Colonic mucosa (tissue), 4 donors: Measurements from ENCODE around the gene PPARGC1A. TPM values are rescaled to one million over a fixed set of nuclear protein-coding genes. Genes with fewer than 3 reads are reported as not detected.

Source experiments
- DNase-seq: peaks from one replicate; pipeline ENCODE4 v3.0.0-alpha.2; 2020
- H3K27ac ChIP-seq: fragments of 200-600 bp; one replicate; pipeline ENCODE4 v1.8.0; 2021
- H3K27me3 ChIP-seq: fragments of 200-600 bp; one replicate; pipeline ENCODE4 v1.8.0; 2021
- H3K36me3 ChIP-seq: fragments of 200-600 bp; one replicate; pipeline ENCODE4 v1.8.0; 2021
- H3K4me1 ChIP-seq: fragments of 200-600 bp; one replicate; pipeline ENCODE4 v1.8.0; 2021; ENCODE audit warnings: mild to moderate bottlenecking
- H3K4me3 ChIP-seq: fragments of 200-600 bp; one replicate; pipeline ENCODE4 v1.8.0; 2021
- H3K9ac ChIP-seq, 2 donors: one replicate each; pipeline ENCODE4 v1.7.0; 2013; ENCODE audit warnings: control low read depth in 2 of 2, low read depth in 2 of 2, low read length in 2 of 2
- H3K9me3 ChIP-seq: fragments of 200-600 bp; one replicate; pipeline ENCODE4 v1.8.0; 2021
- CTCF ChIP-seq: fragments of 200-600 bp; IDR thresholded peaks from one replicate; pipeline ENCODE4 v1.8.0; 2022; ENCODE audit warnings: antibody characterized with exemption, mild to moderate bottlenecking
- intact Hi-C: fragments of 100-400 bp; cut with DNase I; formaldehyde crosslinking; loops from one replicate; pipeline ENCODE4 v1.14.1; 2022
- total RNA-seq, 2 donors: library from RNA; stranded (reverse); fragmentation: NEBNext Ultra II Directional in 1 of 2; extraction: Animal tissue kit (Norgen Biotek cat#: 25700) in 1 of 2; gene quantifications; one replicate each; pipeline ENCODE4 v1.2.1, GENCODE V29; 2021
- donor health status: healthy.
- donor health status: DM: no; HTN: no; CAD: no.
- donor health status: DM: no; HTN: no; CAD: no.

PPARGC1A gene
- total RNA-seq, 2 donors from 2014 or later: 44.4 to 48.4 TPM

DNA sequence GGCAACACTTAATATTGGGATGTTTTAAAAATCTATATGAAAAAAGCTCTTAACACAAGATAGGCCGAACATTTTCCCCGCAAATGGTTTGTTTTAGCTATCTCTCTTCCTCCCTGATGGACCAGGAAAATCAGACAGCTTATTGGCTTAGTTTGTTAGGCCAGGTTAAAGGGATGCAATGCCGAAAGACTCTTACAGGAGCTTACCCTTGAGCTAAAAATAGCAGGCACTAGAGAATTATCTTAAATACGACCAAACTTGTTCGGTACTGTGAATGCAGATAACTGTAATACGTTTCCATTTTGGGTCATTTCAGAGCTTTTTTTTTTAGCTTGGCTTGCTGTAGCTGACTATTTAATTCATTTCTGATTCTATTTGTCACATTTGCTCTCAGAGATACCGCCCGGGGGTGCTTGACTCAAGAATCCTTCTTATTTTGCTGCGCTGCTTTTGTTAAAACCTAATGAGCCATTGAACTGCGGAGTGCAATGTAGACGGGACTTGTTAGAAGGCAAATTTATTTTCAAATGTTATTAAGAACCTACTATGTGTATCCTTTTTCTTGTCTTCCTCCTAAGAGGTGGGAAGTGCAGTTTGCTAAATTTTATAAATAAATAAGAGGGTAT, 23.3 kb downstream of the PPARGC1A start:
- no peaks in the 10 kb centered on the region for H3K36me3 ChIP-seq
- no peak overlapping the region for H3K9ac ChIP-seq
- no peak for DNase-seq
- H3K27me3 ChIP-seq: no peaks in the 10 kb centered on the region
- no peaks in the 10 kb centered on the region for H3K9me3 ChIP-seq
- H3K27ac ChIP-seq: no peak overlapping the region
- intact Hi-C loops: no loop called here
- H3K4me3 ChIP-seq: no peak overlapping the region
- TF ChIP-seq CTCF: no peak
- H3K4me1 ChIP-seq: no peaks in the 10 kb centered on the region

- no peak overlapping the region for H3K4me3 ChIP-seq
- no peaks in the 10 kb centered on the region for H3K27me3 ChIP-seq
- H3K4me1 ChIP-seq: no peaks in the 10 kb centered on the region
- no peak for TF ChIP-seq CTCF
- no peak overlapping the region for H3K9ac ChIP-seq
- no peak for DNase-seq
- H3K9me3 ChIP-seq: no peaks in the 10 kb centered on the region
- intact Hi-C loops: no loop called here
- no peak overlapping the region for H3K27ac ChIP-seq
- no peaks in the 10 kb centered on the region for H3K36me3 ChIP-seq
Measured at GRCh38 chr4:23861897-23862296, 27.9 kb downstream of the PPARGC1A start.

GRCh38 chr4:23860919-23861318, 28.9 kb downstream of the PPARGC1A start:
- H3K36me3 ChIP-seq: no peaks in the 10 kb centered on the region

GRCh38 chr4:23857367-23857959, 32.4 kb downstream of the PPARGC1A start:
- no peak for DNase-seq
- no peak for TF ChIP-seq CTCF
- intact Hi-C loops: no loop called here
- H3K9ac ChIP-seq: no peak overlapping the region
- H3K27ac ChIP-seq: peak overlapping the region; percentile 51
- no peak overlapping the region for H3K4me3 ChIP-seq
- no peaks in the 10 kb centered on the region for H3K27me3 ChIP-seq
- H3K4me1 ChIP-seq: no peaks in the 10 kb centered on the region
- H3K36me3 ChIP-seq: no peaks in the 10 kb centered on the region
- no peaks in the 10 kb centered on the region for H3K9me3 ChIP-seq

More at GRCh38 chr4:23860919-23861318, 28.9 kb downstream of the PPARGC1A start:
- no peak for TF ChIP-seq CTCF
- Histone ChIP-seq H3K4me3 (no peak overlapping the region), H3K4me1 (no peaks in the 10 kb centered on the region), H3K9me3 (no peaks in the 10 kb centered on the region), H3K27me3 (no peaks in the 10 kb centered on the region), H3K9ac (no peak overlapping the region), H3K27ac (no peak overlapping the region)
- intact Hi-C loops: no loop called here
- DNase-seq: no peak

DNA sequence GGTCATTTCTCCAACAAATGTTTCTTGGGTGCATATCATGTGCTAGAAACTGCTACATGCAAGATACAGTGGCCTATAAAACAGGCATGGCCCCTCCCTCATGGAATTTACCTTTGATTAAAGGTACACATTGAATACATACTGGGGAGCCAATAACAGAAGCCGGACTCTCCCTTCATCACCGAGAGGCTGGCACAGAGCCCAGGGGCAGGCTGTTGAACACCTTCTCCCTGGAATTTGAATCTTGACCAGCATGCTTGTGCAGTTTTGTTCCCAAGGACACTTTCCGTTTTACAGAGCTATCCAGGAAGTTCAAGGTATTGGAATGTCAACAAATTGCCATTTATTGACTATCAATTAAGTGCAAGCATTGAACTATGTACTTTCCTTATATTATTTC, 33.2 kb downstream of the PPARGC1A start:
- intact Hi-C loops: no loop called here
- Histone ChIP-seq H3K27ac (peak overlapping the region; percentile 51), H3K4me3 (no peak overlapping the region), H3K36me3 (no peaks in the 10 kb centered on the region), H3K9me3 (no peaks in the 10 kb centered on the region), H3K9ac (peak overlapping the region in 1 of 2 donors; percentile 4), H3K4me1 (no peaks in the 10 kb centered on the region), H3K27me3 (no peaks in the 10 kb centered on the region)
- no peak for TF ChIP-seq CTCF
- peak; percentile 92 for DNase-seq
